HFF-Myc (cell line): ENCODE data around the gene UGT1A5.

Experiments
- DNase-seq: peaks from one replicate; pipeline ENCODE4 v3.0.0-alpha.2; 2011; ENCODE audit warnings: low read depth; ENCODE audit errors: extremely low read depth
- H3K4me3 ChIP-seq: replicated peaks from 2 replicates; pipeline ENCODE4 v1.5.1; 2011; ENCODE audit warnings: low read depth, mild to moderate bottlenecking, control low read depth, low read length
- TF ChIP-seq, protein P1 (sequence below): IDR thresholded peaks from 2 replicates; pipeline ENCODE4 v1.5.1; 2012; ENCODE audit warnings: mild to moderate bottlenecking, low read depth, low read length, control low read depth; ENCODE audit errors: missing control alignments

Gene UGT1A5

DNA sequence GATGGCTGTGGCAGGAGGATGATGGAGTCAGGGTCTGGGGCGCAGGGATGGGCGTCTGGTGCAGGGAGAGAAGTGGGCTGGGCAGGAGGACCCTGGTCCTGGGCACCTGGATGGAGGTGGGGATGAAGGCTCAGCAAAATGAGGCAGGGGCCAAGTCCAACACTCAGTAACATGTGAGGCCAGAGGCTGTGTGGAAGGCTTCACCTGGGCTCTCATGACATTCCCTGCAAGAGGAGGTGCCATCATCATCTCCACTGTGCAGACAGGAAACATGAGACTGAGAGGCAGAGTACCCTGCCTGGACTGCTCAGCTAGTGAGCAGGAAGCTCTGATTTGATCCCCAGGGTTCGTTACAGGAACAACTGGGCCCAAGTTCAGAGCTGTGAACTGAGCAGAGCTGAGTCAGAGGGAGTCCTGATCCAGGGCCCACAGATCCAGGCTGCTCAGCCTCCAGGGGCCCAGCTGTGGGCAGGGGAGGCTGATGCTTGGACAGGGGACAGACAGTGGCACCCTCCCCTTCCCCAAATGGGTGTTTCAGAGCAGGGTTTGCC lies 104.7 kb downstream of the UGT1A5 start:
- H3K4me3 ChIP-seq, result no peak overlapping the region
- TF ChIP-seq, protein P1, sequence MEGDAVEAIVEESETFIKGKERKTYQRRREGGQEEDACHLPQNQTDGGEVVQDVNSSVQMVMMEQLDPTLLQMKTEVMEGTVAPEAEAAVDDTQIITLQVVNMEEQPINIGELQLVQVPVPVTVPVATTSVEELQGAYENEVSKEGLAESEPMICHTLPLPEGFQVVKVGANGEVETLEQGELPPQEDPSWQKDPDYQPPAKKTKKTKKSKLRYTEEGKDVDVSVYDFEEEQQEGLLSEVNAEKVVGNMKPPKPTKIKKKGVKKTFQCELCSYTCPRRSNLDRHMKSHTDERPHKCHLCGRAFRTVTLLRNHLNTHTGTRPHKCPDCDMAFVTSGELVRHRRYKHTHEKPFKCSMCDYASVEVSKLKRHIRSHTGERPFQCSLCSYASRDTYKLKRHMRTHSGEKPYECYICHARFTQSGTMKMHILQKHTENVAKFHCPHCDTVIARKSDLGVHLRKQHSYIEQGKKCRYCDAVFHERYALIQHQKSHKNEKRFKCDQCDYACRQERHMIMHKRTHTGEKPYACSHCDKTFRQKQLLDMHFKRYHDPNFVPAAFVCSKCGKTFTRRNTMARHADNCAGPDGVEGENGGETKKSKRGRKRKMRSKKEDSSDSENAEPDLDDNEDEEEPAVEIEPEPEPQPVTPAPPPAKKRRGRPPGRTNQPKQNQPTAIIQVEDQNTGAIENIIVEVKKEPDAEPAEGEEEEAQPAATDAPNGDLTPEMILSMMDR, result no peak
- no peak for DNase-seq

DNA sequence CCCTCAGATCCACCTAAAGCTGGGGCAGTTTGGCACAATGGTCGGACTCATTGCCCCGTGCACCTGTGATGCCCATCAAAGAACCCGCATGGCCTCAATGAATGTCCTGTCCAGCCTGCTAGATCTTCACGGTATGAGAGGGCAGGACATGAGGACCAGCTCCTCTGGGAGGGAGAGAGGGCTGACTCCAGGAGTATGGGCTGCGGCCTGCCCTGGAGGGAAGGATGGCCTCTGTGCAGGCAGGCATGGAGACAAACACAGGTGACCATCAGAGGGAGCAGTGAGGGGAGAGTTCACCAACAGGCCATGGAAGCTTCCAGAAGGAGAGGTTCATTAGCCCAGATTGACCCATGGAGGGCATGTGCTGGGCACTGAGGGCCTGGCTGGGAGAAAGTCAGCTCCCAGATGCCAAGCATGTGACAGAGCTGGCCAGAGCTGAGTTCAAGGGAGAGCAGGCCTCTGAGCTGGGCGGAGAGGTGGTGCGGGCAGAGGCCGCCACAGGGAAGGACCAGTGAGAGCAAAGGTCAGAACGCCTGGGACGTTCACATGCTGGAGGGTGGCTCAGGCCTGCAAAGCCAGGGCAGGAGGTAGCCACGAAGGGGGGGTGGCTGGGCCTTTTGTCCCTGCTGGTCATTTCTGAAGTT lies 105.4 kb downstream of the UGT1A5 start:
- DNase-seq, result no peak
- no peak overlapping the region for H3K4me3 ChIP-seq
- TF ChIP-seq, protein P1, result no peak

DNA sequence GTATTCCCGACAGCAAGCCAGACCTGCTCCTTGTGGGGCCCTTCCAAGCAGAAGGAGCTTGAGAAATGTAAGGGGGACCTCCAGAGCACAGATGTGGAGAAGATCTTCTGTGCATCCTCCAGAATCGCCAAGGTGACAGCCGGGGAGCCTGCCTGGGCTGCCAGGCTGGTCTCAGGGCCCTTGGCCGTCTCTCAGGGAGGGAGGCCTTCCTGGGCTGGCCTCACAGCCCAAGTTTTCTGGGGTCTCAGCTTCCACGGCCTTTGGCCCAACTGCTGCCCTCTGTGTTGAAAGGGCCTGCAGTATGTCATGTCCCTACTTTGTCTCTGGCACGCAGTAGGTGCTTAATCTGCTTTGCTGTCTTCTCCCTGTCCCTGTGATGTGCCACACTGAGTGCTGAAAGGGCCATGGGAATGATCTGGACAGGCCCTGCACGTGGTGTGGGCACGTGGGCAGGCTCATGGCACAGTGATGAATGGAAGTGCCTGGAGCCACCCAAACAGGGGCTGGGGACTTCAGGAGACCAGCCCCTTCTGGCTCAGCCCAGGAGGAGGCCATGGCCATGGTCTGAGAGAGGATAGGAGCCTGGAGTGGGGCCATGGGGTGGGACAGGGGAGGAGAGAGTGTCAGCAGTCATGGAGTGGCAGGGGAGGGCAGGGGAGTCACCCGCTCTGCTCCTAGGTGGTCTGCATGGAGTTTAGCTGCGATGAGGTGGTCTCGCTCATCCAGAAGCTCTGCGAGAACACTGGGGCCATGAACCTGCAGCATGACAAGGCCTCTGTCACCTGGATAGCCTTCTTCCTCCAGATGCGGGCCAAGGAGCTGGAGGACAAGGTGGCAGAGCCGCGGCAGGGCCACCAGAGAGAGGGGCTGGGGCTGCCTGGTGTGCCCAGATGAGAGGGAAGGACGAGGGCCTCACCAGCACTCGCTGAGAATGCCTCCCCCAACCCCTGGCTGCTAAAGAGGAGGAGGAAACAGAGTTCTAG lies 106.2 kb downstream of the UGT1A5 start:
- no peak overlapping the region for H3K4me3 ChIP-seq
- DNase-seq, result no peak
- TF ChIP-seq, protein P1, result no peak

DNA sequence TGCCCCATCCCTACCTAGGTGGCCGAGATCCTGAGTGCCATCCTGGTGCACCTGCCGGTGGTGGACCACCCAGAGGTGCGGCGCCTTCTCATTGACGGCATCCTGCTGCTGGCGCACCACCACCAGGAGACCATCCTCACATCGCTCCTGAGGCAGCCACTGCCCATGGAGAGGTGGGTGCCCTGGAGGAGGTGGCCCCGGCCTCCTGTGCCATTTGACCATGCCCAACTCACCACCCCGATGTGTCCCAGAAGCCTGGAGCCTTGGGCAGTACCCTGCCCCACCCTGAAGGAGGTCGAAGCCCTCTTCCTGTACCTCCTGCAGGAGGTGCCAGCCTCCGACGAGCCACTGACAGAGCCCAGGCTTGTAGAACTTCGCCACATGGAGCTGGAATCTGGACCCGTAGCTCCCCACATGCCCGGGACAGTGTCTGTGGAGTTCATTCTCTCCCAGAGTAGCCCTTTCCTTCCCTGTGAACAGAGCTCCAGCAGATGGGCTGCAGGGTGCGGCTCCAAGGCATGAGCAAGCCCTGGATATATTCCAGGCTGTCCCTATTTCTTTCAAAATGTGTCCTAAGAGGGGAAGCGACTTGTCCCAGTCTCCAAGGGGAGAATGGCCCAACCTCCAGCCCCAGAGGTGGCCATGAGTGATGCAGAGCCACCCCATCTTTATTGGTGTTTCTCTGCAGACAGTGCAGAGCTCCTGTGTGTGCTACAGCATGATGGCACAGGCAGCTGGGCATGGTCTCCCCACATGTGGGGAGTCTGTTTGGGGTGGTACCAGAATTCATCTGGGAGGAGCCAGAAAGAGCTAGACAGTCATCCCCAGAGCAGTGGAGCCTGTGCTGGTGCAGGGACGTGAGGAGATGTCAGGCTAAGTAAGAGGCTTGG lies 107.4 kb downstream of the UGT1A5 start:
- TF ChIP-seq, protein P1, result no peak
- no peak overlapping the region for H3K4me3 ChIP-seq
- DNase-seq, result no peak

DNA sequence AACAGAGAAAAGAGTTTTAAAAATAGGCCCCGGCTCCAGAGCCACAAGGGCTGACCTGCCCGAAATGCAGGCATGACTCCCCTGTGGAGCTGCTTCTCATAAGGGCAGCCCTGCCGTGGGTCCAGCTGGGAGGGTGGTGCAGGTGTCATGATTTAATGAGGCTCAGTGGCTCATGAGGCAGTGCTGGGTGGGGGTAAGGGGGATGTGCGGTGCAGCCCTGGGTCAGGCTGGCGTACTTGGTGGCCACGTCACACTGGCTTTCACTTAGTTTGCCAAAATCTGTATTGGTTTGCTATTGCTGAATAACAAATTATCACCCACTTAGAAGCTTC lies 108.0 kb downstream of the UGT1A5 start:
- TF ChIP-seq, protein P1, result no peak
- DNase-seq, result no peak
- H3K4me3 ChIP-seq, result no peak overlapping the region

DNA sequence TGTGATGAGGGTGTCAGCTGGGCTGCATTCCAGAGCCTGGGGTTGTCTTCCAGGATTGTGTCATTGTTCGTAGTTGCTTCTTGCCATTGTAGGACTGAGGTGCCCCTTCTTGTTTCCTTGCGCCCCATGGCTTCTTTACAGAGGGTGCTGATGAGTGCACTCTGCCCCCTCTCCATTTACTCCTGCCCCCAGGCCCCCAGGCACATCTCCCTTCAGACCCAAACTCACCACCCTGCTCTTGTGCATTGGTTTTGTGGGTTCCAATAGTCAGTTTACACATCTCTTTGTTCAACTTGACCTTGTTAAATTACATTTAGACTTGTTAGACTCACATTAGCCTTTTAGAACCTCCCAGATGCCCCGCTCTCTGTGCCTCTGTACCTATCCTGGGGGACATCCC lies 108.5 kb downstream of the UGT1A5 start:
- TF ChIP-seq, protein P1, result no peak
- no peak overlapping the region for H3K4me3 ChIP-seq
- no peak for DNase-seq
